SK-N-SH (cell line): ENCODE results near the gene SV2C.

Experiments
- CHD2 ChIP-seq: fragments of 150-350 bp; IDR thresholded peaks from 2 replicates; pipeline ENCODE4 v1.6.1; 2018; ENCODE audit warnings: low read length; ENCODE audit not compliant: partially characterized antibody
- CTCF ChIP-seq: fragments of 200-600 bp; sonication (generic); IDR thresholded peaks from 2 replicates; pipeline ENCODE4 v1.6.1; 2017; ENCODE audit warnings: antibody characterized with exemption, mild to moderate bottlenecking, moderate library complexity
- EP300 ChIP-seq, 2 experiments: IDR thresholded peaks; 2 replicates each; pipeline versions ENCODE4 v1.4.0 to v1.6.1; 2012; ENCODE audit warnings: borderline replicate concordance in 1 of 2, low read depth in 1 of 2, low read length in 1 of 2
- JUND ChIP-seq: IDR thresholded peaks from 2 replicates; pipeline ENCODE4 v1.4.0; 2012
- MXI1 ChIP-seq: IDR thresholded peaks from 2 replicates; pipeline ENCODE4 v1.6.1; 2012; ENCODE audit warnings: mild to moderate bottlenecking, low read depth, low read length, improper control_type of control experiment
- NFIC ChIP-seq: IDR thresholded peaks from 2 replicates; pipeline ENCODE4 v1.4.0; 2012; ENCODE audit warnings: borderline replicate concordance
- NRF1 ChIP-seq: IDR thresholded peaks from 2 replicates; pipeline ENCODE4 v1.6.1; 2012; ENCODE audit warnings: low read depth, mild to moderate bottlenecking, low read length
- POLR2AphosphoS5 ChIP-seq: IDR thresholded peaks from 2 replicates; pipeline ENCODE4 v1.6.1; 2012; ENCODE audit warnings: low read depth, low read length
- REST ChIP-seq: IDR thresholded peaks from 2 replicates; pipeline ENCODE4 v1.6.1; 2012; ENCODE audit warnings: mild to moderate bottlenecking, low read depth, low read length, moderate library complexity
- SMC3 ChIP-seq: IDR thresholded peaks from 2 replicates; pipeline ENCODE4 v1.6.1; 2012; ENCODE audit warnings: low read depth, low read length, improper control_type of control experiment
- TAF1 ChIP-seq: IDR thresholded peaks from 2 replicates; pipeline ENCODE4 v1.6.1; 2012; ENCODE audit warnings: low read depth, mild to moderate bottlenecking, low read length, moderate library complexity, borderline replicate concordance
- USF1 ChIP-seq: IDR thresholded peaks from 2 replicates; pipeline ENCODE4 v1.4.0; 2012; ENCODE audit warnings: low read depth, borderline replicate concordance
- YY1 ChIP-seq: IDR thresholded peaks from 2 replicates; pipeline ENCODE4 v1.4.0; 2012; ENCODE audit warnings: low read depth, mild to moderate bottlenecking
- ZBTB33 ChIP-seq: IDR thresholded peaks from 2 replicates; pipeline ENCODE4 v1.4.0; 2012; ENCODE audit warnings: low read depth, borderline replicate concordance

GRCh38 chr5:76223696-76224095 is 140.5 kb downstream of the SV2C start:
- TF ChIP-seq REST = no peak
- TF ChIP-seq SMC3 = no peak
- TF ChIP-seq USF1 = no peak
- TF ChIP-seq POLR2AphosphoS5 = no peak
- TF ChIP-seq MXI1 = no peak
- TF ChIP-seq ZBTB33 = no peak
- TF ChIP-seq CHD2 = no peak
- TF ChIP-seq JUND = no peak
- TF ChIP-seq NRF1 = no peak
- no peak for TF ChIP-seq YY1
- no peak for TF ChIP-seq NFIC
- TF ChIP-seq TAF1 = no peak
- no peak for TF ChIP-seq CTCF
- no peak for TF ChIP-seq EP300 (IDR thresholded peaks at IDR 0.05; ENCODE audit: borderline replicate concordance in 1 of 2, low read depth in 1 of 2, low read length in 1 of 2)
